H9 (cell line): ENCODE results near the gene GABARAP. TPM values are rescaled to one million over a fixed set of nuclear protein-coding genes. Genes with fewer than 3 reads are reported as not detected.

Experiments used
- DNase-seq: peaks from one replicate; pipeline ENCODE4 v3.0.0-alpha.2; 2017
- H2AFZ ChIP-seq: one replicate; pipeline ENCODE4 v1.6.1; 2013; ENCODE audit warnings: mild to moderate bottlenecking, low read length, control low read depth, moderate library complexity
- H2AK5ac ChIP-seq: 2 replicates; pipeline ENCODE4 v1.6.1; 2013; ENCODE audit warnings: low read length, control low read depth, mixed read lengths; ENCODE audit not compliant: insufficient read length
- H2BK120ac ChIP-seq: one replicate; pipeline ENCODE4 v1.6.1; 2013; ENCODE audit warnings: low read depth, mild to moderate bottlenecking, low read length, control low read depth, inconsistent platforms; ENCODE audit not compliant: poor library complexity, severe bottlenecking
- H2BK12ac ChIP-seq: 2 replicates; pipeline ENCODE4 v1.6.1; 2013; ENCODE audit warnings: low read length, control low read depth, mixed read lengths, low read depth; ENCODE audit not compliant: insufficient read length
- H2BK15ac ChIP-seq: 2 replicates; pipeline ENCODE4 v1.6.1; 2013; ENCODE audit warnings: low read depth, low read length, control low read depth
- H2BK20ac ChIP-seq: one replicate; pipeline ENCODE4 v1.6.1; 2013; ENCODE audit warnings: low read depth, mild to moderate bottlenecking, low read length, control low read depth, inconsistent platforms; ENCODE audit not compliant: poor library complexity, severe bottlenecking
- H2BK5ac ChIP-seq: 2 replicates; pipeline ENCODE4 v1.6.1; 2013; ENCODE audit warnings: low read length, control low read depth, mixed read lengths; ENCODE audit not compliant: insufficient read length
- H3K14ac ChIP-seq: 2 replicates; pipeline ENCODE4 v1.6.1; 2013; ENCODE audit warnings: low read length, control low read depth; ENCODE audit not compliant: insufficient read depth
- H3K18ac ChIP-seq: 2 replicates; pipeline ENCODE4 v1.6.1; 2013; ENCODE audit warnings: low read depth, mild to moderate bottlenecking, mixed read lengths, low read length, control low read depth; ENCODE audit not compliant: insufficient read length
- H3K23ac ChIP-seq: 2 replicates; pipeline ENCODE4 v1.6.1; 2013; ENCODE audit warnings: low read length, control low read depth, mixed read lengths, low read depth; ENCODE audit not compliant: insufficient read length
- H3K23me2 ChIP-seq: 2 replicates; pipeline ENCODE4 v1.6.1; 2013; ENCODE audit warnings: low read depth, mild to moderate bottlenecking, mixed read lengths, low read length, control low read depth; ENCODE audit not compliant: insufficient read length, poor library complexity, severe bottlenecking
- H3K27ac ChIP-seq: 2 replicates; pipeline ENCODE4 v1.5.1; 2013; ENCODE audit warnings: low read length, control low read depth, mixed read lengths, low read depth; ENCODE audit not compliant: insufficient read length
- H3K27me3 ChIP-seq: 2 replicates; pipeline ENCODE4 v1.6.1; 2013; ENCODE audit warnings: low read length, control low read depth, inconsistent platforms; ENCODE audit not compliant: insufficient read depth
- H3K4ac ChIP-seq: 2 replicates; pipeline ENCODE4 v1.6.1; 2013; ENCODE audit warnings: low read depth, mild to moderate bottlenecking, control low read depth, inconsistent platforms, low read length, moderate library complexity
- H3K4me1 ChIP-seq: 2 replicates; pipeline ENCODE4 v1.6.1; 2013; ENCODE audit warnings: low read length, control low read depth, inconsistent platforms; ENCODE audit not compliant: insufficient read depth
- H3K4me2 ChIP-seq: 2 replicates; pipeline ENCODE4 v1.6.1; 2013; ENCODE audit warnings: low read length, control low read depth, mixed read lengths; ENCODE audit not compliant: insufficient read length, insufficient read depth
- H3K56ac ChIP-seq: 2 replicates; pipeline ENCODE4 v1.6.1; 2013; ENCODE audit warnings: low read depth, mild to moderate bottlenecking, mixed read lengths, low read length, control low read depth; ENCODE audit not compliant: insufficient read length
- H3K79me1 ChIP-seq: 2 replicates; pipeline ENCODE4 v1.6.1; 2013; ENCODE audit warnings: low read depth, mild to moderate bottlenecking, moderate library complexity, low read length, control low read depth, inconsistent platforms; ENCODE audit not compliant: insufficient read depth, poor library complexity, severe bottlenecking
- H3K79me2 ChIP-seq: 2 replicates; pipeline ENCODE4 v1.6.1; 2013; ENCODE audit warnings: low read length, control low read depth, inconsistent platforms; ENCODE audit not compliant: insufficient read depth
- H3K9ac ChIP-seq: 2 replicates; pipeline ENCODE4 v1.6.1; 2013; ENCODE audit warnings: low read length, control low read depth, mixed read lengths; ENCODE audit not compliant: insufficient read length; ENCODE audit errors: extremely low read depth
- H3K9me3 ChIP-seq: one replicate; pipeline ENCODE4 v1.6.1; 2013; ENCODE audit warnings: low read depth, low read length, inconsistent platforms; ENCODE audit not compliant: control insufficient read depth
- H3T11ph ChIP-seq: one replicate; pipeline ENCODE4 v1.6.1; 2013; ENCODE audit warnings: mild to moderate bottlenecking, low read length, control low read depth, inconsistent platforms
- H4K20me1 ChIP-seq: one replicate; pipeline ENCODE4 v1.6.1; 2013; ENCODE audit not compliant: control insufficient read depth, insufficient read length, insufficient read depth
- H4K5ac ChIP-seq: 2 replicates; pipeline ENCODE4 v1.6.1; 2013; ENCODE audit warnings: low read depth, mild to moderate bottlenecking, mixed read lengths, low read length, control low read depth; ENCODE audit not compliant: insufficient read length
- H4K8ac ChIP-seq: replicated peaks from 2 replicates; pipeline ENCODE4 v1.6.1; 2013; ENCODE audit warnings: low read length, control low read depth, mixed read lengths, low read depth; ENCODE audit not compliant: insufficient read length
- H4K91ac ChIP-seq: 2 replicates; pipeline ENCODE4 v1.6.1; 2013; ENCODE audit warnings: low read depth, mild to moderate bottlenecking, moderate library complexity, mixed read lengths, low read length, control low read depth; ENCODE audit not compliant: insufficient read length
- H3K27ac Mint-ChIP-seq, 3 experiments: 2 replicates in 2 of 3; 3 replicates in 1 of 3; pipeline ENCODE4 v1.8.0; 2020 to 2021; ENCODE audit warnings: mixed read lengths in 3 of 3, mild to moderate bottlenecking in 1 of 3, moderate library complexity in 1 of 3
- H3K27me3 Mint-ChIP-seq: 2 replicates; pipeline ENCODE4 v1.8.0; 2021; ENCODE audit warnings: low read depth, mild to moderate bottlenecking, moderate library complexity, mixed read lengths
- H3K36me3 Mint-ChIP-seq, 3 experiments: 2 replicates in 2 of 3; 3 replicates in 1 of 3; pipeline ENCODE4 v1.8.0; 2020 to 2021; ENCODE audit warnings: low read depth in 3 of 3, mixed read lengths in 3 of 3; ENCODE audit not compliant: insufficient read depth in 1 of 3
- H3K4me1 Mint-ChIP-seq, 2 experiments: 2 replicates each; pipeline ENCODE4 v1.8.0; 2020; ENCODE audit warnings: mixed read lengths in 2 of 2
- H3K4me3 Mint-ChIP-seq, 2 experiments: 2 replicates in 1 of 2; 3 replicates in 1 of 2; pipeline ENCODE4 v1.8.0; 2020 to 2021; ENCODE audit warnings: mild to moderate bottlenecking in 2 of 2, mixed read lengths in 2 of 2, moderate library complexity in 1 of 2
- H3K9me3 Mint-ChIP-seq, 2 experiments: 2 replicates in 1 of 2; 3 replicates in 1 of 2; pipeline ENCODE4 v1.8.0; 2020; ENCODE audit warnings: mild to moderate bottlenecking in 2 of 2, mixed read lengths in 2 of 2, moderate library complexity in 1 of 2
- CTCF ChIP-seq: fragments of 200-600 bp; sonication (generic); conservative IDR thresholded peaks from 3 replicates; pipeline ENCODE4 v1.8.0; 2021; ENCODE audit warnings: antibody characterized with exemption, mild to moderate bottlenecking
- WGBS: extraction: QIAGEN DNeasy Blood & Tissue Kit; methylation state at CpG from one replicate; pipeline ENCODE4 v1.1.7; 2013; ENCODE audit warnings: missing lambda C conversion rate, low lambda C conversion rate, mixed read lengths; ENCODE audit not compliant: insufficient read length; ENCODE audit errors: extremely low coverage; 5-methylcytosine and 5-hydroxymethylcytosine counted together
- total RNA-seq: library from RNA; stranded (reverse); gene quantifications from 2 replicates; pipeline ENCODE4 v1.2.1, GENCODE V29; 2021

GABARAP gene
- total RNA-seq, 1 experiment from 2014 or later, result 261 TPM

DNA sequence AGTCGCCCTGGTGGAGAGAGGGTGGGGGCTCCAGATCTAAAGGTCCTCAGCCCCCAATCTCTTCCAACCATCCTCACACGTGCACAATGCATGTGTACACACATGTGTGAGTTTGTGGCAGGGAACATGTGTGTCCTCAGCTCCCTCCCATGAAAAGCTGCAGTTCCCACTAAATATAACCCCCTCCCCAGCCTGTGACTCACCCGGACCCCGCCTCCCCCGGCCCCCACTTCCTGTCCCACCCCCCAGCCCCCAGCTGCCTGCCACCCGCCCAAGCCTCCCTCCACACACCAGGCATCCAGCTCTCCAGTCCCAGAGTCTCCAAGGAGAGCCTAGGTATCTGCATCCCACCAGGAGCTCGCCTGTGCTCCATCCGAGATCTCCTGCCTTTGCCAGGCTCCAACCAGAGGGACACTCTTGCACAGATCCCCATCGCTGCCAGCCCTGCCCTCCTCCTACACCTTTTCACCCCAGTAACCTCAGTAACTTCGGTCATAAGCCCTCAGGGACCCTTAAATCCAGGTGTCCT, 26.5 kb downstream of the GABARAP start:
- Histone ChIP-seq H2AFZ (no peak overlapping the region), H3K9me3 (no peaks in the 10 kb centered on the region), H2BK120ac (no peak overlapping the region), H3K56ac (no peak overlapping the region), H2BK20ac (no peak overlapping the region), H3K79me1 (peaks cover 2% of the 10 kb centered on the region), H3K9ac (peak overlapping the region; percentile 20), H4K91ac (no peak overlapping the region), H2BK5ac (no peak overlapping the region), H3K27ac (no peak overlapping the region), H3K4me2 (peak overlapping the region; percentile 87), H3K14ac (no peak overlapping the region), H2AK5ac (no peak overlapping the region), H4K5ac (no peak overlapping the region), H3K4me1 (peaks cover 3% of the 10 kb centered on the region; the same call in 1 of the 2 replicates), H3K23ac (no peak overlapping the region), H3K79me2 (peaks cover 3% of the 10 kb centered on the region; the same call in 1 of the 2 replicates), H3T11ph (no peak overlapping the region), H3K27me3 (no peaks in the 10 kb centered on the region), H3K18ac (no peak overlapping the region), H2BK15ac (no peak overlapping the region), H4K8ac (no peak overlapping the region), H3K23me2 (peaks cover 28% of the 10 kb centered on the region), H4K20me1 (no peaks in the 10 kb centered on the region), H2BK12ac (no peak overlapping the region), H3K4ac (no peak overlapping the region)
- peaks cover 63 to 67% of the 10 kb centered on the region in 2 experiments for H3K4me1 Mint-ChIP-seq
- no CpG with 5 or more reads among the region's 10 CpGs for WGBS
- H3K9me3 Mint-ChIP-seq, result no peaks in the 10 kb centered on the region
- H3K36me3 Mint-ChIP-seq, result peaks cover 0 to 5% (median 3%) of the 10 kb centered on the region in 3 experiments; a peak in 4 of 7 replicates
- TF ChIP-seq CTCF, result no peak
- H3K4me3 Mint-ChIP-seq, result peak overlapping the region; percentile 72 to 91
- DNase-seq, result peak; percentile 73
- peak overlapping the region; percentile 71 to 97 (median 96); a peak in 6 of 7 replicates for H3K27ac Mint-ChIP-seq
- H3K27me3 Mint-ChIP-seq, result no peaks in the 10 kb centered on the region; the same call in none of the 2 replicates
